ENCODE data around the gene ZKSCAN8. TPM values are rescaled to one million over a fixed set of nuclear protein-coding genes. Genes with fewer than 3 reads are reported as not detected.

ZKSCAN8 gene
- total RNA-seq, 1 donor: 25.7 TPM

DNA sequence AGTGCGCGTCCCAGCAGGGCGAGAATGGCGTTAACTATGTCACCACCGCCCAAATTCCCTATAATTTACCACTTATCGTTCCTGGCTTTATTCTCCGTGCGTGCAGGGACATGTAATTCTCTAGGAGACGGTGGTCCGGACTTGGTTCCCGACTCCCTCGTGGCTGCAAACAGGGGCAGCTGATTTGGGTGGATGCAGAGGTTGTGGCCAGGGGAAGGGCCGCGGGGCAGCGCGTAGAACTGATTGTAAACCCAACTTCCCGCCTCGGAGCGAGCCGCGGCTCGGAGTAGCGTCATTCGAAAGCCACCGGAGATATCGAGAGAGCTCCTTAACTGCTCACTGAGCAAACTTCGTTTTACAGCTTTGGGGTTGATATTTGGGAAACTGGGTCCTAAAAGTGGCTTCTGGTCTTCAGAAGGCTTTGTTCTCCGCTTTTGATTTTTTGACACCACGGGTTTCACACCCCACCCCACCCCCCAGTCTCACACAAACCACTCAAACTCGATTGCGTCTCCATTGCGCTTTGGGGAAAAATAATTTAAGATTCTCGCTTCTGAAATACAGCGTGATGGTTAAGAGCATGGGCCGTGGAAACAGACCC lies 65.9 kb downstream of the ZKSCAN8 start:
- Histone ChIP-seq H3K27ac (ENCODE audit: low read depth, low read length) (no peak overlapping the region), H3K9me3 (ENCODE audit: low read depth, low read length) (no peaks in the 10 kb centered on the region), H3K36me3 (ENCODE audit: insufficient read depth, low read length) (no peaks in the 10 kb centered on the region), H3K4me1 (ENCODE audit: insufficient read depth, low read length) (peaks cover 17% of the 10 kb centered on the region), H3K79me2 (ENCODE audit: insufficient read depth, low read length) (no peaks in the 10 kb centered on the region), H3K4me3 (ENCODE audit: insufficient read depth, low read length) (peak overlapping the region; percentile 73), H3K4me2 (ENCODE audit: insufficient read depth, low read length) (peak overlapping the region; percentile 88), H4K20me1 (ENCODE audit: insufficient read depth, low read length) (no peaks in the 10 kb centered on the region), H2AFZ (ENCODE audit: low read length) (peak overlapping the region; percentile 94), H3K27me3 (ENCODE audit: insufficient read depth, low read length) (peaks cover 80% of the 10 kb centered on the region)
- DNase-seq (ENCODE audit: insufficient read length, low spot score, missing footprints): no peak
- TF ChIP-seq, protein P1, sequence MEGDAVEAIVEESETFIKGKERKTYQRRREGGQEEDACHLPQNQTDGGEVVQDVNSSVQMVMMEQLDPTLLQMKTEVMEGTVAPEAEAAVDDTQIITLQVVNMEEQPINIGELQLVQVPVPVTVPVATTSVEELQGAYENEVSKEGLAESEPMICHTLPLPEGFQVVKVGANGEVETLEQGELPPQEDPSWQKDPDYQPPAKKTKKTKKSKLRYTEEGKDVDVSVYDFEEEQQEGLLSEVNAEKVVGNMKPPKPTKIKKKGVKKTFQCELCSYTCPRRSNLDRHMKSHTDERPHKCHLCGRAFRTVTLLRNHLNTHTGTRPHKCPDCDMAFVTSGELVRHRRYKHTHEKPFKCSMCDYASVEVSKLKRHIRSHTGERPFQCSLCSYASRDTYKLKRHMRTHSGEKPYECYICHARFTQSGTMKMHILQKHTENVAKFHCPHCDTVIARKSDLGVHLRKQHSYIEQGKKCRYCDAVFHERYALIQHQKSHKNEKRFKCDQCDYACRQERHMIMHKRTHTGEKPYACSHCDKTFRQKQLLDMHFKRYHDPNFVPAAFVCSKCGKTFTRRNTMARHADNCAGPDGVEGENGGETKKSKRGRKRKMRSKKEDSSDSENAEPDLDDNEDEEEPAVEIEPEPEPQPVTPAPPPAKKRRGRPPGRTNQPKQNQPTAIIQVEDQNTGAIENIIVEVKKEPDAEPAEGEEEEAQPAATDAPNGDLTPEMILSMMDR (IDR thresholded peaks at IDR 0.05; ENCODE audit: extremely low read depth, low read depth, low read length): no peak

- no peak overlapping the region for H3K27ac ChIP-seq (ENCODE audit: low read depth, low read length)
- no peaks in the 10 kb centered on the region for H3K36me3 ChIP-seq (ENCODE audit: insufficient read depth, low read length)
- no peaks in the 10 kb centered on the region for H4K20me1 ChIP-seq (ENCODE audit: insufficient read depth, low read length)
- peak overlapping the region; percentile 94 for H2AFZ ChIP-seq (ENCODE audit: low read length)
- DNase-seq (ENCODE audit: insufficient read length, low spot score, missing footprints): no peak
- H3K27me3 ChIP-seq (ENCODE audit: insufficient read depth, low read length): peaks cover 80% of the 10 kb centered on the region
- H3K79me2 ChIP-seq (ENCODE audit: insufficient read depth, low read length): no peaks in the 10 kb centered on the region
- H3K4me3 ChIP-seq (ENCODE audit: insufficient read depth, low read length): peak overlapping the region; percentile 73
- H3K4me2 ChIP-seq (ENCODE audit: insufficient read depth, low read length): peak overlapping the region; percentile 88
- peaks cover 17% of the 10 kb centered on the region for H3K4me1 ChIP-seq (ENCODE audit: insufficient read depth, low read length)
- TF ChIP-seq, protein P1 (IDR thresholded peaks at IDR 0.05; ENCODE audit: extremely low read depth, low read depth, low read length): no peak
- no peaks in the 10 kb centered on the region for H3K9me3 ChIP-seq (ENCODE audit: low read depth, low read length)
Measured at GRCh38 chr6:28208111-28208659, 66.5 kb downstream of the ZKSCAN8 start.

Other genes starting within 250 kb of the ZKSCAN8 start
- not detected in 2 replicates for gene OR2B2, start 229.5 kb upstream of the ZKSCAN8 start, total RNA-seq
- not detected in 2 replicates for gene OR2B6, start 184.6 kb upstream of the ZKSCAN8 start, total RNA-seq
- gene ZNF165, start 61.3 kb upstream of the ZKSCAN8 start, total RNA-seq: 0.36 and 1.2 TPM in 2 replicates
- 3.3 and 4.1 TPM in 2 replicates for gene ZSCAN16, start 17.3 kb upstream of the ZKSCAN8 start, total RNA-seq
- 10.9 and 11.2 TPM in 2 replicates for gene ZSCAN9, start 83.4 kb downstream of the ZKSCAN8 start, total RNA-seq
- gene ZKSCAN4, start 110.4 kb downstream of the ZKSCAN8 start, total RNA-seq: 6.5 and 7.4 TPM in 2 replicates
- gene NKAPL, start 117.4 kb downstream of the ZKSCAN8 start, total RNA-seq: 1.1 and 1.2 TPM in 2 replicates
- gene ZSCAN26, start 125.3 kb downstream of the ZKSCAN8 start, total RNA-seq: 15.2 and 22.4 TPM in 2 replicates
- 6.2 and 8.0 TPM in 2 replicates for gene PGBD1, start 139.7 kb downstream of the ZKSCAN8 start, total RNA-seq
- gene ZSCAN31, start 194.3 kb downstream of the ZKSCAN8 start, total RNA-seq: 16.5 and 19.9 TPM in 2 replicates
- gene ZKSCAN3, start 208.1 kb downstream of the ZKSCAN8 start, total RNA-seq: 2.9 and 3.5 TPM in 2 replicates